Left ventricle myocardium superior (tissue), 1 donor: ENCODE results near the gene GFPT2. TPM values are rescaled to one million over a fixed set of nuclear protein-coding genes. Genes with fewer than 3 reads are reported as not detected.

Source experiments
- total RNA-seq: library from RNA; stranded (reverse); fragmentation: NEBNext Ultra II Directional; extraction: Animal tissue kit (Norgen Biotek cat#: 25700); gene quantifications from one replicate; pipeline ENCODE4 v1.2.1, GENCODE V29; 2021
- donor health status: DM: no; HTN: yes; CAD: no; lungs with severe emphysema.

The GFPT2 gene
- total RNA-seq, 1 donor from 2014 or later, result 15.3 TPM

Other genes with a start within 250 kb of the GFPT2 start
- gene RASGEF1C, start 144.1 kb downstream of the GFPT2 start, total RNA-seq, result 0.40 TPM
- gene MAPK9, start 61.3 kb downstream of the GFPT2 start, total RNA-seq, result 46.5 TPM
- gene CNOT6, start 141.0 kb upstream of the GFPT2 start, total RNA-seq, result 14.6 TPM
- gene SCGB3A1, start 238.2 kb upstream of the GFPT2 start, total RNA-seq, result not detected